A549 (cell line): ENCODE results near the gene PFKM. TPM values are rescaled to one million over a fixed set of nuclear protein-coding genes. Genes with fewer than 3 reads are reported as not detected.

Experiments
- ATAC-seq, 2 experiments: fragments of 200-7000 bp in 1 of 2; fragments of >200 bp in 1 of 2; cut with Nextera tagmentation in 1 of 2; cut with Tn5 transposase in 1 of 2; 3 replicates each; pipeline versions ENCODE4 v1.8.0 to v1.9.1; 2018 to 2020; ENCODE audit warnings: mild to moderate bottlenecking in 1 of 2, moderate library complexity in 1 of 2
- CTCF ChIA-PET: fragments of 300-600 bp; sonication (Branson Sonifier 250); formaldehyde crosslinking; extraction: SDS; loops from one replicate; lab custom pipeline; 2021; ENCODE audit warnings: antibody characterized with exemption, inconsistent platforms; lab: Yijun Ruan, JAX
- POLR2A ChIA-PET: fragments of 350-600 bp; formaldehyde crosslinking; extraction: SDS; loops from one replicate; lab custom pipeline; 2021; ENCODE audit warnings: antibody characterized with exemption, inconsistent platforms; lab: Yijun Ruan, JAX
- DNase-seq, 2 experiments: peaks; one replicate each; pipeline versions ENCODE4 v3.0.0 to v3.0.0-alpha.2; 2011 to 2016; ENCODE audit warnings: low read depth in 1 of 2, low spot score in 1 of 2
- FAIRE-seq: peaks from 2 replicates; lab custom pipeline; 2011; peaks lifted over from hg19 to GRCh38; lab: Jason Lieb, UNC
- H3K27ac ChIP-seq, 2 experiments: fragments of >200 bp; sonication (Bioruptor Twin); formaldehyde crosslinking; 3 replicates each; pipeline ENCODE4 v1.5.1; 2016 to 2017
- H3K4me1 ChIP-seq: fragments of >200 bp; sonication (Bioruptor Twin); formaldehyde crosslinking; 3 replicates; pipeline ENCODE4 v1.6.1; 2016
- H3K4me2 ChIP-seq: fragments of >200 bp; sonication (Bioruptor Twin); formaldehyde crosslinking; 3 replicates; pipeline ENCODE4 v1.6.1; 2016
- H3K4me3 ChIP-seq: fragments of >200 bp; sonication (Bioruptor Twin); formaldehyde crosslinking; 3 replicates; pipeline ENCODE4 v1.5.1; 2016
- H3K9me3 ChIP-seq: fragments of >200 bp; sonication (Bioruptor Twin); formaldehyde crosslinking; 3 replicates; pipeline ENCODE4 v1.6.1; 2016
- BHLHE40 ChIP-seq: IDR thresholded peaks from 2 replicates; pipeline ENCODE4 v1.6.1; 2012; ENCODE audit warnings: low read depth, low read length, inconsistent platforms
- CBX2 ChIP-seq: fragments of 200-600 bp; sonication (generic); IDR thresholded peaks from 2 replicates; pipeline ENCODE4 v1.6.1; 2016; ENCODE audit warnings: low read depth, mild to moderate bottlenecking, borderline replicate concordance
- CBX8 ChIP-seq: fragments of 200-600 bp; sonication (generic); IDR thresholded peaks from 2 replicates; pipeline ENCODE4 v1.6.1; 2016
- EHF ChIP-seq: fragments of 250-450 bp; sonication (Bioruptor Pico); IDR thresholded peaks from 2 replicates; pipeline ENCODE4 v1.5.0; 2020; ENCODE audit warnings: mild to moderate bottlenecking
- EP300 ChIP-seq, 2 experiments: fragments of >200 bp; sonication (Bioruptor Twin); formaldehyde crosslinking; IDR thresholded peaks; 2 replicates in 1 of 2; 3 replicates in 1 of 2; pipeline ENCODE4 v1.6.1; 2016 to 2017
- ESRRA ChIP-seq: fragments of 150-350 bp; IDR thresholded peaks from 2 replicates; pipeline ENCODE4 v1.6.1; 2014; ENCODE audit warnings: mild to moderate bottlenecking, low read length, borderline replicate concordance
- FOSB ChIP-seq: fragments of 250-450 bp; sonication (Bioruptor Pico); IDR thresholded peaks from 2 replicates; pipeline ENCODE4 v1.5.0; 2020; ENCODE audit warnings: mild to moderate bottlenecking, moderate library complexity
- FOSL2 ChIP-seq, 2 experiments: fragments of 450-650 bp in 1 of 2; fragments of >200 bp in 1 of 2; sonication (Bioruptor Twin) in 1 of 2; formaldehyde crosslinking; IDR thresholded peaks; 2 replicates each; pipeline versions ENCODE4 v1.5.0 to v1.6.1; 2016 to 2020; ENCODE audit warnings: mild to moderate bottlenecking in 1 of 2, moderate library complexity in 1 of 2
- GATA3 ChIP-seq: IDR thresholded peaks from 2 replicates; pipeline ENCODE4 v1.6.1; 2012; ENCODE audit warnings: borderline replicate concordance
- HEYL ChIP-seq: fragments of 250-450 bp; sonication (Bioruptor Pico); IDR thresholded peaks from 2 replicates; pipeline ENCODE4 v1.8.0; 2021; ENCODE audit warnings: mild to moderate bottlenecking, moderate library complexity
- JUN ChIP-seq, 2 experiments: fragments of >200 bp; sonication (Bioruptor Twin); formaldehyde crosslinking; IDR thresholded peaks; 2 replicates in 1 of 2; 3 replicates in 1 of 2; pipeline ENCODE4 v1.6.1; 2016 to 2017
- MAZ ChIP-seq: fragments of 150-350 bp; IDR thresholded peaks from 2 replicates; pipeline ENCODE4 v1.6.1; 2014; ENCODE audit warnings: antibody characterized with exemption, low read depth, low read length, borderline replicate concordance
- NPAS2 ChIP-seq: fragments of 250-450 bp; sonication (Bioruptor Pico); IDR thresholded peaks from 2 replicates; pipeline ENCODE4 v1.8.0; 2022; ENCODE audit warnings: mild to moderate bottlenecking, moderate library complexity, borderline replicate concordance
- RAD21 ChIP-seq, 2 experiments: fragments of >200 bp in 1 of 2; sonication (Bioruptor Twin) in 1 of 2; formaldehyde crosslinking in 1 of 2; IDR thresholded peaks in 1 of 2; conservative IDR thresholded peaks in 1 of 2; 2 replicates in 1 of 2; 3 replicates in 1 of 2; pipeline ENCODE4 v1.6.1; 2012 to 2018; ENCODE audit warnings: inconsistent platforms in 1 of 2
- RARB ChIP-seq: fragments of 250-450 bp; sonication (Bioruptor Pico); IDR thresholded peaks from 2 replicates; pipeline ENCODE4 v1.8.0; 2021; ENCODE audit warnings: mild to moderate bottlenecking, moderate library complexity
- RCOR1 ChIP-seq: fragments of 150-350 bp; IDR thresholded peaks from 2 replicates; pipeline ENCODE4 v1.6.1; 2014; ENCODE audit warnings: antibody characterized with exemption, low read length, low read depth
- RNF2 ChIP-seq: fragments of 200-600 bp; sonication (generic); IDR thresholded peaks from 2 replicates; pipeline ENCODE4 v1.6.1; 2016; ENCODE audit warnings: low read depth, mild to moderate bottlenecking, antibody characterized with exemption, moderate library complexity, borderline replicate concordance
- SREBF2 ChIP-seq: fragments of 450-650 bp; IDR thresholded peaks from 2 replicates; pipeline ENCODE4 v1.6.1; 2014; ENCODE audit warnings: mild to moderate bottlenecking, moderate library complexity
- TP53 ChIP-seq: fragments of 250-450 bp; sonication (Bioruptor Pico); IDR thresholded peaks from 2 replicates; pipeline ENCODE4 v1.5.0; 2021; ENCODE audit warnings: mild to moderate bottlenecking, moderate library complexity
- ZC3H11A ChIP-seq: fragments of 450-650 bp; IDR thresholded peaks from 2 replicates; pipeline ENCODE4 v1.6.1; 2014; ENCODE audit warnings: antibody characterized with exemption, mild to moderate bottlenecking
- ZFP36 ChIP-seq: fragments of 450-650 bp; IDR thresholded peaks from 2 replicates; pipeline ENCODE4 v1.6.1; 2014; ENCODE audit warnings: borderline replicate concordance; ENCODE audit not compliant: partially characterized antibody
- ZNF302 ChIP-seq: fragments of 250-450 bp; sonication (Bioruptor Pico); IDR thresholded peaks from 2 replicates; pipeline ENCODE4 v1.9.0; 2021; ENCODE audit warnings: inconsistent platforms, mild to moderate bottlenecking, moderate library complexity
- WGBS: methylation state at CpG from one replicate; pipeline ENCODE4 v1.1.6; 2017; ENCODE audit errors: missing lambda C conversion rate; 5-methylcytosine and 5-hydroxymethylcytosine counted together
- polyA plus RNA-seq, 4 experiments: library from polyadenylated mRNA; depleted of rRNA in 3 of 4; stranded (reverse); fragments of >200 nt; fragmentation: RNase III in 1 of 4; extraction: RNeasy Plus Mini Kit Qiagen cat#74134 plus additional on column Dnase treatment in 1 of 4; gene quantifications; 2 replicates in 3 of 4; 3 replicates in 1 of 4; pipeline ENCODE4 v1.2.3, GENCODE V29; 2011 to 2017
- TF ChIP-seq, protein P1 (sequence below): IDR thresholded peaks from 2 replicates; pipeline ENCODE4 v1.6.1; 2012; ENCODE audit warnings: low read depth, borderline replicate concordance
- TF ChIP-seq, protein P2 (sequence below): fragments of 150-350 bp; IDR thresholded peaks from 2 replicates; pipeline ENCODE4 v1.6.1; 2014; ENCODE audit warnings: low read depth, mild to moderate bottlenecking, low read length
- TF ChIP-seq, protein P3 (sequence below): fragments of 250-450 bp; sonication (Bioruptor Pico); IDR thresholded peaks from 2 replicates; pipeline ENCODE4 v1.5.0; 2020; ENCODE audit warnings: low read depth, mild to moderate bottlenecking, moderate library complexity
- TF ChIP-seq, protein P4 (sequence below): IDR thresholded peaks from 2 replicates; pipeline ENCODE4 v1.6.1; 2012
- TF ChIP-seq, protein P5 (sequence below): fragments of >200 bp; sonication (Bioruptor Twin); formaldehyde crosslinking; IDR thresholded peaks from 3 replicates; pipeline ENCODE4 v1.6.1; 2016
- TF ChIP-seq, protein P6 (sequence below): fragments of >200 bp; sonication (Bioruptor Twin); formaldehyde crosslinking; IDR thresholded peaks from 3 replicates; pipeline ENCODE4 v1.5.1; 2016

The PFKM gene
- polyA plus RNA-seq, 2 of the 4 experiments (the other 2 are of a cell fraction), result 41.1 to 43.0 TPM

DNA sequence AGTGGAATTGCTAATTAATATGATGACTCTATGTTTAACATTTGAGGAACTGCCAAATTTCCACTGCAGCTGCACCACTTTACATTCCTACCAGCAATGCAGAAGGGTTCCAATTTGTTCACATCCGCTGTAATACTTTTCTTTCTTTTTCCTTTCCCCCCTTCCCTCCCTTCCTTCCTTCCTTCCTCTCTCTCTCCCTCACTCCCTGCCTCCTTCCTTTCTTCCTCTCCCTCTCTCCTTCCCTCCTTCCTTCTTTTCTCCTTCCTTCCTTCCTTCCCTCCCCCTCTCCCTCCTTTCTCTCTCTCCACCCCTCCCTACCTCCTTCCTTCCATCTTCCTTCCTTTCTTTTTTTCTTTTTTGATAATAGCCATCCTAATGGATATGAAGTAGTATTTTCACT, 3.2 kb upstream of the PFKM start:
- no peak for DNase-seq
- FAIRE-seq, result no peak
- no peak overlapping the region for H3K27ac ChIP-seq
- no peak for ATAC-seq
- ChIA-PET CTCF (no interaction called here), POLR2A (no interaction called here)
- WGBS, result 97% methylated on average over 1 of the region's 1 CpG
- no peak for TF ChIP-seq ZNF302 (CRISPR knock-in tag)
- TF ChIP-seq RCOR1, result no peak
- no peak for TF ChIP-seq ZFP36
- TF ChIP-seq, protein P1, sequence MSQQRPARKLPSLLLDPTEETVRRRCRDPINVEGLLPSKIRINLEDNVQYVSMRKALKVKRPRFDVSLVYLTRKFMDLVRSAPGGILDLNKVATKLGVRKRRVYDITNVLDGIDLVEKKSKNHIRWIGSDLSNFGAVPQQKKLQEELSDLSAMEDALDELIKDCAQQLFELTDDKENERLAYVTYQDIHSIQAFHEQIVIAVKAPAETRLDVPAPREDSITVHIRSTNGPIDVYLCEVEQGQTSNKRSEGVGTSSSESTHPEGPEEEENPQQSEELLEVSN, result no peak
- TF ChIP-seq, protein P2, sequence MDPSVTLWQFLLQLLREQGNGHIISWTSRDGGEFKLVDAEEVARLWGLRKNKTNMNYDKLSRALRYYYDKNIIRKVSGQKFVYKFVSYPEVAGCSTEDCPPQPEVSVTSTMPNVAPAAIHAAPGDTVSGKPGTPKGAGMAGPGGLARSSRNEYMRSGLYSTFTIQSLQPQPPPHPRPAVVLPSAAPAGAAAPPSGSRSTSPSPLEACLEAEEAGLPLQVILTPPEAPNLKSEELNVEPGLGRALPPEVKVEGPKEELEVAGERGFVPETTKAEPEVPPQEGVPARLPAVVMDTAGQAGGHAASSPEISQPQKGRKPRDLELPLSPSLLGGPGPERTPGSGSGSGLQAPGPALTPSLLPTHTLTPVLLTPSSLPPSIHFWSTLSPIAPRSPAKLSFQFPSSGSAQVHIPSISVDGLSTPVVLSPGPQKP, result no peak
- TF ChIP-seq, protein P3, sequence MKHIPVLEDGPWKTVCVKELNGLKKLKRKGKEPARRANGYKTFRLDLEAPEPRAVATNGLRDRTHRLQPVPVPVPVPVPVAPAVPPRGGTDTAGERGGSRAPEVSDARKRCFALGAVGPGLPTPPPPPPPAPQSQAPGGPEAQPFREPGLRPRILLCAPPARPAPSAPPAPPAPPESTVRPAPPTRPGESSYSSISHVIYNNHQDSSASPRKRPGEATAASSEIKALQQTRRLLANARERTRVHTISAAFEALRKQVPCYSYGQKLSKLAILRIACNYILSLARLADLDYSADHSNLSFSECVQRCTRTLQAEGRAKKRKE (CRISPR knock-in tag), result no peak
- TF ChIP-seq GATA3, result no peak
- TF ChIP-seq EHF, result no peak
- TF ChIP-seq MAZ, result no peak
- no peak for TF ChIP-seq ZC3H11A
- TF ChIP-seq CBX8, result no peak
- TF ChIP-seq EP300 (IDR thresholded peaks at IDR 0.05), result no peak
- H3K4me1 ChIP-seq, result peaks cover 16% of the 10 kb centered on the region
- H3K9me3 ChIP-seq, result no peaks in the 10 kb centered on the region
- no peak overlapping the region for H3K4me3 ChIP-seq
- no peak overlapping the region for H3K4me2 ChIP-seq

DNA sequence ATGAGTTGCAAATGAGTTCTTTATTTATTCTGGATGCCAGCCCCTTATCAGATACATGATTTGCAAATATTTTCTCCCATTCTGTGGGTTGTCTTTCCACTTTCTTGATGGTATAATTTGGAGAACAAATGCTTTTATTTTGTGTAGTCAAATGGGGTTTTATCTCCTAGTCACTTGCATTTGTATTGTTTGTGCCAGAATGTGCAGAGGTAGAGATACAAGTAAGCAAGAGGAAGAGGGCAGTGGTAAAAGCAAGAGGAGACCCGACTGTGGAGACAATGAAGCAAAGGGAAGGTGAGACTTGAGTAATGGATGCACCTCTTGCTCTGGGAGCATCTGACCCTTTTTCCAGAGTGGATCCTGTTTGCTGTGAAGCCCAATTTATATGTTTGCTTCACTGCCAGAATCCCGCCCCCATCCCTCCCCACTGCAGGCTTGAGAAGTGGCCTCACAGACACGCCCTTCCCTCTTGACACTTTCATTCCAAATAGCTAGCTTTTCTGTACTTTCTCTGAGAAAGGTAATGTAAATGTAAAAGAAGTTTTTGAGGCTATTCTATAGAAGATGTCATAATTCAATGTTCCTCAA, 786 bp upstream of the PFKM start:
- CTCF ChIA-PET, result interaction anchor here (0.9 to 2.1 kb wide), 3 partner anchors 12 to 500 kb away, joined by 3 to 6 read pairs (median 3); no protein-coding TSS in a partner anchor
- peak overlapping the region; percentile 89 for H3K4me2 ChIP-seq
- peak overlapping the region; percentile 45 to 72; a peak in 5 of 6 replicates for H3K27ac ChIP-seq
- ATAC-seq (no peak), FAIRE-seq (no peak), DNase-seq (no peak)
- peak overlapping the region; percentile 74 for H3K4me3 ChIP-seq
- POLR2A ChIA-PET, result interaction anchor here (1.8 kb wide), 1 partner anchor 13 kb away, joined by 17 read pairs; the partner anchor contains the start of gene SENP1
- H3K9me3 ChIP-seq, result no peaks in the 10 kb centered on the region
- TF ChIP-seq NPAS2 (CRISPR knock-in tag) (no peak), MAZ (no peak), ESRRA (no peak), CBX2 (no peak), BHLHE40 (no peak), JUN (IDR thresholded peaks at IDR 0.05) (no peak), RARB (no peak), GATA3 (no peak), RAD21 (conservative IDR thresholded peaks at IDR 0.05 in 1 of 2, IDR thresholded peaks at IDR 0.05 in 1 of 2) (no peak), TP53 (CRISPR knock-in tag) (no peak), FOSB (CRISPR knock-in tag) (no peak), RNF2 (no peak), FOSL2 (IDR thresholded peaks at IDR 0.05) (no peak), FOSL2 (CRISPR knock-in tag; IDR thresholded peaks at IDR 0.05) (no peak), SREBF2 (no peak), HEYL (CRISPR knock-in tag) (no peak)
- TF ChIP-seq, protein P4, sequence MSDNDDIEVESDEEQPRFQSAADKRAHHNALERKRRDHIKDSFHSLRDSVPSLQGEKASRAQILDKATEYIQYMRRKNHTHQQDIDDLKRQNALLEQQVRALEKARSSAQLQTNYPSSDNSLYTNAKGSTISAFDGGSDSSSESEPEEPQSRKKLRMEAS, result no peak
- TF ChIP-seq, protein P5, sequence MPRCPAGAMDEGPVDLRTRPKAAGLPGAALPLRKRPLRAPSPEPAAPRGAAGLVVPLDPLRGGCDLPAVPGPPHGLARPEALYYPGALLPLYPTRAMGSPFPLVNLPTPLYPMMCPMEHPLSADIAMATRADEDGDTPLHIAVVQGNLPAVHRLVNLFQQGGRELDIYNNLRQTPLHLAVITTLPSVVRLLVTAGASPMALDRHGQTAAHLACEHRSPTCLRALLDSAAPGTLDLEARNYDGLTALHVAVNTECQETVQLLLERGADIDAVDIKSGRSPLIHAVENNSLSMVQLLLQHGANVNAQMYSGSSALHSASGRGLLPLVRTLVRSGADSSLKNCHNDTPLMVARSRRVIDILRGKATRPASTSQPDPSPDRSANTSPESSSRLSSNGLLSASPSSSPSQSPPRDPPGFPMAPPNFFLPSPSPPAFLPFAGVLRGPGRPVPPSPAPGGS, result no peak
- TF ChIP-seq, protein P2, result no peak
- TF ChIP-seq, protein P6, sequence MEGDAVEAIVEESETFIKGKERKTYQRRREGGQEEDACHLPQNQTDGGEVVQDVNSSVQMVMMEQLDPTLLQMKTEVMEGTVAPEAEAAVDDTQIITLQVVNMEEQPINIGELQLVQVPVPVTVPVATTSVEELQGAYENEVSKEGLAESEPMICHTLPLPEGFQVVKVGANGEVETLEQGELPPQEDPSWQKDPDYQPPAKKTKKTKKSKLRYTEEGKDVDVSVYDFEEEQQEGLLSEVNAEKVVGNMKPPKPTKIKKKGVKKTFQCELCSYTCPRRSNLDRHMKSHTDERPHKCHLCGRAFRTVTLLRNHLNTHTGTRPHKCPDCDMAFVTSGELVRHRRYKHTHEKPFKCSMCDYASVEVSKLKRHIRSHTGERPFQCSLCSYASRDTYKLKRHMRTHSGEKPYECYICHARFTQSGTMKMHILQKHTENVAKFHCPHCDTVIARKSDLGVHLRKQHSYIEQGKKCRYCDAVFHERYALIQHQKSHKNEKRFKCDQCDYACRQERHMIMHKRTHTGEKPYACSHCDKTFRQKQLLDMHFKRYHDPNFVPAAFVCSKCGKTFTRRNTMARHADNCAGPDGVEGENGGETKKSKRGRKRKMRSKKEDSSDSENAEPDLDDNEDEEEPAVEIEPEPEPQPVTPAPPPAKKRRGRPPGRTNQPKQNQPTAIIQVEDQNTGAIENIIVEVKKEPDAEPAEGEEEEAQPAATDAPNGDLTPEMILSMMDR, result no peak
- 10% methylated on average over 3 of the region's 3 CpGs for WGBS
- peaks cover 16% of the 10 kb centered on the region for H3K4me1 ChIP-seq
